Stomach (tissue), 9 donors: ENCODE results near the gene OR1N2. TPM values are rescaled to one million over a fixed set of nuclear protein-coding genes. Genes with fewer than 3 reads are reported as not detected.
"Not testable (repeated sequence)": the region's sequence is repeated elsewhere in the genome, so short reads cannot be mapped to it uniquely, and the experiment has no call there.

Experiments used
- DNase-seq, 2 donors: peaks; one replicate each; pipeline versions ENCODE4 v3.0.0 to v3.0.0-alpha.2; 2013 to 2019
- H3K27ac ChIP-seq, 5 donors: fragments of 200-600 bp in 4 of 5; sonication (generic) in 4 of 5; one replicate each; pipeline ENCODE4 v1.5.1; 2013 to 2019; ENCODE audit warnings: mild to moderate bottlenecking in 1 of 5, moderate library complexity in 1 of 5
- H3K27me3 ChIP-seq, 3 donors: fragments of 200-600 bp; sonication (generic); one replicate each; pipeline ENCODE4 v1.5.1; 2017 to 2019; ENCODE audit warnings: mixed run types in 1 of 3
- H3K36me3 ChIP-seq, 4 donors: fragments of 200-600 bp; sonication (generic); 1 replicate in 3 of 4; 2 replicates in 1 of 4; pipeline ENCODE4 v1.5.1; 2016 to 2019
- H3K4me1 ChIP-seq, 4 donors: fragments of 200-600 bp; sonication (generic); one replicate each; pipeline ENCODE4 v1.5.1; 2016 to 2019
- H3K4me3 ChIP-seq, 4 donors: fragments of 200-600 bp; sonication (generic) in 3 of 4; one replicate each; pipeline ENCODE4 v1.5.1; 2016 to 2019; ENCODE audit warnings: mild to moderate bottlenecking in 1 of 4
- H3K9me3 ChIP-seq, 4 donors: fragments of 200-600 bp; sonication (generic); one replicate each; pipeline ENCODE4 v1.5.1; 2016 to 2019
- CTCF ChIP-seq, 7 experiments: fragments of 450-650 bp in 4 of 7; fragments of 200-600 bp in 3 of 7; sonication (generic) in 3 of 7; IDR thresholded peaks; one replicate each; pipeline ENCODE4 v1.5.1; 2016 to 2019; ENCODE audit warnings: antibody characterized with exemption in 7 of 7, control low read depth in 2 of 7, mild to moderate bottlenecking in 1 of 7
- EP300 ChIP-seq: sonication (generic); formaldehyde crosslinking; IDR thresholded peaks from one replicate; pipeline ENCODE4 v1.6.1; 2017; ENCODE audit warnings: antibody characterized with exemption
- POLR2A ChIP-seq, 4 donors: fragments of 450-650 bp; IDR thresholded peaks; one replicate each; pipeline ENCODE4 v1.6.1; 2016; ENCODE audit warnings: antibody characterized with exemption in 4 of 4, control low read depth in 2 of 4, mild to moderate bottlenecking in 1 of 4, moderate library complexity in 1 of 4
- POLR2AphosphoS5 ChIP-seq, 3 donors: sonication (generic); formaldehyde crosslinking; IDR thresholded peaks; one replicate each; pipeline ENCODE4 v1.6.1; 2016; ENCODE audit warnings: antibody characterized with exemption in 3 of 3
- WGBS, 5 donors: extraction: QIAGEN DNeasy Blood & Tissue Kit in 3 of 5; methylation state at CpG; one replicate each; pipeline versions ENCODE4 v1.1.5 to v1.1.7; 2013 to 2018; 5-methylcytosine and 5-hydroxymethylcytosine counted together
- intact Hi-C: fragments of 100-400 bp; cut with DNase I; formaldehyde crosslinking; loops from one replicate; pipeline ENCODE4 v1.15.1; 2023; ENCODE audit warnings: low total_unique reads
- polyA plus RNA-seq, 3 donors: library from polyadenylated mRNA; stranded (reverse); fragments of 200-250 nt; gene quantifications; one replicate each; pipeline ENCODE4 v1.2.3, GENCODE V29; 2013
- total RNA-seq, 5 donors: library from RNA; depleted of rRNA; stranded (reverse); fragments of >200 nt; gene quantifications; one replicate each; pipeline versions ENCODE4 v1.1.0 to v1.2.3, GENCODE V29; 2014 to 2016
- donor health status: healthy with polysubstance abuse.
- donor health status: Bipolar disorder and iron deficiency.
- donor health status: healthy.

OR1N2 gene
- total and polyA plus RNA-seq, 8 donors, result not detected

- H3K27ac ChIP-seq, result no peak overlapping the region
- WGBS, 5 donors, result 78 to 98% (median 96%) methylated on average over 1 of the region's 1 CpG
- H3K4me1 ChIP-seq, result no peaks in the 10 kb centered on the region
- intact Hi-C loops, result no loop called here
- peaks cover 0 to 14% (median 0%) of the 10 kb centered on the region in 4 donors for H3K9me3 ChIP-seq
- no peak for DNase-seq
- no peaks in the 10 kb centered on the region for H3K36me3 ChIP-seq
- no peaks in the 10 kb centered on the region for H3K27me3 ChIP-seq
- no peak overlapping the region for H3K4me3 ChIP-seq
- TF ChIP-seq POLR2A (IDR thresholded peaks at IDR 0.05) (no peak), POLR2AphosphoS5 (IDR thresholded peaks at IDR 0.05) (no peak)
Observed at GRCh38 chr9:122536134-122536533, 16.8 kb upstream of the OR1N2 start.

GRCh38 chr9:122537066-122537465 lies 15.8 kb upstream of the OR1N2 start:
- DNase-seq, H3K4me3 ChIP-seq, intact Hi-C loops, H3K36me3 ChIP-seq, H3K27ac ChIP-seq, H3K27me3 ChIP-seq, H3K4me1 ChIP-seq: not testable (repeated sequence)
- peaks cover 0 to 14% (median 0%) of the 10 kb centered on the region in 4 donors for H3K9me3 ChIP-seq
- 63 to 78% (median 66%) methylated on average over 7 of the region's 7 CpGs for WGBS, 5 donors

- WGBS, 5 donors, result 54 to 72% (median 63%) methylated on average over 2 of the region's 2 CpGs
- TF ChIP-seq POLR2AphosphoS5 (IDR thresholded peaks at IDR 0.05), result no peak
- no peak for TF ChIP-seq POLR2A (IDR thresholded peaks at IDR 0.05)
- no peak for TF ChIP-seq EP300
- no peak for TF ChIP-seq CTCF (IDR thresholded peaks at IDR 0.05)
Observed at GRCh38 chr9:122538757-122539156, 14.2 kb upstream of the OR1N2 start.

GRCh38 chr9:122546196-122546595 lies 6.7 kb upstream of the OR1N2 start:
- 50 to 61% (median 56%) methylated on average over 8 of the region's 8 CpGs for WGBS, 5 donors
- Histone ChIP-seq H3K36me3 (no peaks in the 10 kb centered on the region), H3K27ac (no peak overlapping the region), H3K4me3 (no peak overlapping the region), H3K9me3 (no peaks in the 10 kb centered on the region), H3K4me1 (no peaks in the 10 kb centered on the region), H3K27me3 (no peaks in the 10 kb centered on the region)
- no peak for DNase-seq
- intact Hi-C loops, result no loop called here
- TF ChIP-seq POLR2AphosphoS5 (IDR thresholded peaks at IDR 0.05) (no peak), CTCF (IDR thresholded peaks at IDR 0.05) (no peak), EP300 (no peak), POLR2A (IDR thresholded peaks at IDR 0.05) (no peak)

More at GRCh38 chr9:122538757-122539156, 14.2 kb upstream of the OR1N2 start:
- intact Hi-C loops, result no loop called here
- no peak overlapping the region for H3K4me3 ChIP-seq
- H3K9me3 ChIP-seq, result peaks cover 0 to 14% (median 0%) of the 10 kb centered on the region in 4 donors
- H3K36me3 ChIP-seq, result no peaks in the 10 kb centered on the region
- no peaks in the 10 kb centered on the region for H3K4me1 ChIP-seq
- DNase-seq, result no peak
- H3K27me3 ChIP-seq, result no peaks in the 10 kb centered on the region
- H3K27ac ChIP-seq, result no peak overlapping the region

- H3K9me3 ChIP-seq, result no peaks in the 10 kb centered on the region
- intact Hi-C loops, result no loop called here
- H3K36me3 ChIP-seq, result no peaks in the 10 kb centered on the region
- no peak for TF ChIP-seq EP300
- no peak for TF ChIP-seq POLR2AphosphoS5 (IDR thresholded peaks at IDR 0.05)
- TF ChIP-seq POLR2A (IDR thresholded peaks at IDR 0.05), result no peak
- H3K27ac ChIP-seq, result no peak overlapping the region
- 59 to 85% (median 74%) methylated on average over 5 of the region's 5 CpGs for WGBS, 5 donors
- no peak overlapping the region for H3K4me3 ChIP-seq
- H3K27me3 ChIP-seq, result no peaks in the 10 kb centered on the region
- no peak for DNase-seq
- H3K4me1 ChIP-seq, result no peaks in the 10 kb centered on the region
Observed at GRCh38 chr9:122551371-122551770, 1.5 kb upstream of the OR1N2 start.

GRCh38 chr9:122561446-122561845 lies 8.5 kb downstream of the OR1N2 start:
- H3K4me1 ChIP-seq, result no peaks in the 10 kb centered on the region
- peaks cover 0 to 12% (median 0%) of the 10 kb centered on the region in 4 donors for H3K9me3 ChIP-seq
- no peak for DNase-seq
- no peaks in the 10 kb centered on the region for H3K27me3 ChIP-seq
- H3K36me3 ChIP-seq, result no peaks in the 10 kb centered on the region
- H3K4me3 ChIP-seq, result no peak overlapping the region
- TF ChIP-seq POLR2A (IDR thresholded peaks at IDR 0.05) (no peak), CTCF (IDR thresholded peaks at IDR 0.05) (no peak), POLR2AphosphoS5 (IDR thresholded peaks at IDR 0.05) (no peak), EP300 (no peak)
- H3K27ac ChIP-seq, result no peak overlapping the region
- intact Hi-C loops, result no loop called here
- 67 to 80% (median 77%) methylated on average over 4 of the region's 4 CpGs for WGBS, 5 donors
